Measurements from ENCODE around the gene SULT4A1.
"Not testable (repeated sequence)": the region's sequence is repeated elsewhere in the genome, so short reads cannot be mapped to it uniquely, and the experiment has no call there.

DNA sequence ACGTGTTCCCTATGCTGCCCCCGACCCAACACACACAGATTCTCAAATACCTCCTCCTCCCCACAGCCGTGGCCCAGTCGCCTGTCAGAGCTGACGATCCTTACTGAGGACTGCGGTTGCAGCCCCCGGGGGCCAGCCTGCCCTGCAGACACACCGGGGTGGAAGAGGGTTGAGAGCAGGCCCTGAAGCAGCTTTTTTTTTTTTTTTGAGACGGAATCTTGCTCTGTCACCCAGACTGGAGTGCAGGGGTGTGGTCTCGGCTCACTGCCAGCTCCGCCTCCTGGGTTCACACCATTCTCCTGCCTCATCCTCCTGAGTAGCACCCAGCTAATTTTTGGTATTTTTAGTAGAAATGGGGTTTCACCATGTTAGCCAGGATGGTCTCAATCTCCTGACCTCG lies 40.7 kb upstream of the SULT4A1 start:
- not testable (repeated sequence) for TF ChIP-seq YY1 (IDR thresholded peaks at IDR 0.05; ENCODE audit: insufficient read depth, insufficient read length); ZNF274 (IDR thresholded peaks at IDR 0.05; ENCODE audit: low read depth, low read length); SUZ12 (IDR thresholded peaks at IDR 0.05; ENCODE audit: extremely low read depth, insufficient read depth, insufficient read length)

Data from NT2/D1 (cell line).